Activated T-cell treated with anti-CD3 and anti-CD28 coated beads for 24 hours (primary cell): ENCODE results near the gene ZNF91.
"Not testable (repeated sequence)": the region's sequence is repeated elsewhere in the genome, so short reads cannot be mapped to it uniquely, and the experiment has no call there.

Experiments
- DNase-seq: peaks from one replicate; pipeline ENCODE4 v3.0.0-alpha.2; 2020; ENCODE audit warnings: low read depth

ZNF91 gene

DNA sequence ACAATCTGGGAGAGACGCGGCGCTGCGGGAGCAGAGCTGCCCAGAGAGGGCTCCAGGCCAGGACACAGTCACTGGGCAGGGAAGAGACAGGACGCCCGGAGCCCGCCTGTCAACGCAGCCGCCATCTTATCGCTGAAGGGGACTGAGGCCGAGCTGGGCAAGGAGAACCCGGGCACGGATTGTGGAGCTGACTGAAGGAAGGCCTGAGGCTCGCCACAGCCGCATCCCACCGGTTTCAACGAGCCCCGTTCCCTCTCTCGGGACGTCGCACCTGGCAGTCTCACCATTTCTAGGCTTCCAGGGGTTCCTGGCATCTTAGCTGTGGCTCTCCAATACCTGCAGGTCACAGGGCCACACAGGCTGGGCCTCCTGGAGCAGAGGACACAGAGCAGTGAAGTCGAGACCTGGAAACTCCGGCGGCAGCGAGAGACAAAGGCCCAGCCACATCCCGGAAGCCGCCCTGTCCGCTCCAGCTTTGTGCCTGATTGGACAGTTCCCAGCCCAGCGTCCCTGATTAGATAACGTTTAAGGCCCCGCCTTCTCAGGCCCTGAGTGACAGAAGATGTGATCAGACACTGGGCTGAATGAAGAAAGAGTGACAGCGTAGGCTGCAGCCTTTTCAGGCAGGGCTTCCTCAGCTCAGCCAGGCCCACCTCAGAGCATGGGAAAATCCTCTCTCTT is at the start of gene ZNF91:
TSS of gene ZNF91 (minus strand) at position 431 of the 681 bp plus-strand sequence. CDS start at position 314, 117 bp downstream.
- DNase-seq = peak; percentile 91

DNA sequence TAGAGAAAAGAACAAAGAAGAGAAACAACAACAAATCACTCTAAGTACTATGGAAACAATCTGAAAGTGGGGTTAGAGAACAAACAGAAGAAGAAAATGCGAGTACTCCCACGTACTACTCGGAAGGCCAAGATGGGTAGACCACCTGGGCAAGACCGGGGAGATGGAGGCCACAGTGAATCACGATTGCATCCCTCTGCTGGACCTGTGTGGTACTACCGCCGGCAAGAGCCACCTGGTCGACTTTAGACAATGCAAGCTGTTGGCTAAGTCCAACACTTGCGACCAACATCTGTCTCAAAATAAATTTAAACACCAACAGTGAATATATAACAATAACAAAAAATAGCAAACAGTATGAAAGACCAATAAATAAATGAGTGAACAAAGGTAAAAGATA is 45.5 kb upstream of the ZNF91 start:
- DNase-seq = no peak

GRCh38 chr19:23440207-23440606 is 44.9 kb upstream of the ZNF91 start:
- DNase-seq = no peak

DNA sequence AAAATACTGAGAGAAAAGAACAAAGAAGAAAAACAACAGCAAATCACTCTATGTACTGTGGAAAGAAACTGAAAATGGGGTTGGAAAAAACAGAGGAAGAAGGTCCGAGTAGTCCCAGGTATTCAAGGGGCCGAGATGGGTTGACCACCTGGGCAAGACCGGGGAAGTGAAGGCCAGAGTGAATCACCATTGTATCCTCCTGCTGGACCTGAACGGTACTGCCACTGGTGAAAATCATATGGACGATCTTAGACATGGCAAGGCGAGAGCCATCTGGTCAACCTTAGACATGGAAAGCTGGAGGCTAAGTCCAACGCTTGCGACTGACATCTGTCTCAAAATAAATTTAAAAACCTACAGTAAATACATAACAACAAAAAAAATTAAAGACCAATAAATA is 44.4 kb upstream of the ZNF91 start:
- DNase-seq = no peak

GRCh38 chr19:23437901-23438300 is 42.6 kb upstream of the ZNF91 start:
- DNase-seq = no peak

GRCh38 chr19:23436944-23437343 is 41.7 kb upstream of the ZNF91 start:
- DNase-seq = no peak

GRCh38 chr19:23436318-23436717 is 41.0 kb upstream of the ZNF91 start:
- no peak for DNase-seq

- no peak for DNase-seq
Measured at GRCh38 chr19:23420824-23421223, 25.6 kb upstream of the ZNF91 start.

DNA sequence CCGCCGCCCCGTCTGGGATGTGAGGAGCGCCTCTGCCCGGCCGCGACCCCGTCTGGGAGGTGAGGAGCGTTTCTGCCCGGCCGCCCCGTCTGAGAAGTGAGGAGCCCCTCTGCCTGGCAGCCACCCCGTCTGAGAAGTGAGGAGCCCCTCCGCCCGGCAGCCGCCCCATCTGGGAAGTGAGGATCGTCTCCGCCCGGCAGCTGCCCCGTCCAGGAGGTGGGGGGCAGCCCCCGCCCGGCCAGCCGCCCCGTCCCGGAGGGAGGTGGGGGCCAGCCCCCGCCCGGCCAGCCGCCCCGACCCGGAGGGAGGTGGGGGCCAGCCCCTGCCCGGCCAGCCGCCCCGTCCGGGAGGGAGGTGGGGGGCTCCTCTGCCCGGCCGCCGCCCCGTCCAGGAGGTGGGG is 24.0 kb upstream of the ZNF91 start:
- not testable (repeated sequence) for DNase-seq

DNA sequence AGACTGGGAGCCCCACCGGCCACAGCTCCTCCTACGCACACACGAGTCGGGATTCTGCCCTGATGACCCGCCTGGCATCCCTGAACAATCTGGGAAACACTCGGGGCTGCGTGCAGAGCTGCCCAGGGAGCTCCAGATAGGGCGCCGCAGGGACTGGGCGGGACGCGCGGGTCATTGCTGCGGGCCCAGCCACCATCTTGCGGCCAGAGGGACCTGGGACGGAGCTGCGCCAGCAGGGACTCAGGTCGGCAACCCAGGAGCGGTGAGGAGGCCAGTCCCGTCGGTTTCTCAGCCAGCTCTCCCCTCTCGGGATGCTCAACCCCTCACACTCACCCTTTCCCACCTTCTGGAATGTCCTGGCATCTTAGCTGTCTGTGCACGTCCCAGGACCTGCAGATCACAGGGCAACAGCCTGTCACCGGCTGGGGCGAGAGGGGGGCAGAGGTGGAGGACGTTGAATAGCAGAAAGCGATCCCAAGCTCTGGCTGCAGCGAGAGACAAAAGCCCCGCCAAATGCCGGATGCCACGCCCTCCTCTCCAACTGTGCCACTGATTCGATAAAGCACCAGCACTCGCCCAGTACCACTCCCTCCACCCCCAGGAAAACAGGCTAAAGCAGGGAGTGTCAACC is 20.4 kb upstream of the ZNF91 start:
- DNase-seq = no peak

- no peak for DNase-seq
Measured at GRCh38 chr19:23415034-23415433, 19.8 kb upstream of the ZNF91 start.

GRCh38 chr19:23410155-23410554 is 14.9 kb upstream of the ZNF91 start:
- DNase-seq = no peak

DNA sequence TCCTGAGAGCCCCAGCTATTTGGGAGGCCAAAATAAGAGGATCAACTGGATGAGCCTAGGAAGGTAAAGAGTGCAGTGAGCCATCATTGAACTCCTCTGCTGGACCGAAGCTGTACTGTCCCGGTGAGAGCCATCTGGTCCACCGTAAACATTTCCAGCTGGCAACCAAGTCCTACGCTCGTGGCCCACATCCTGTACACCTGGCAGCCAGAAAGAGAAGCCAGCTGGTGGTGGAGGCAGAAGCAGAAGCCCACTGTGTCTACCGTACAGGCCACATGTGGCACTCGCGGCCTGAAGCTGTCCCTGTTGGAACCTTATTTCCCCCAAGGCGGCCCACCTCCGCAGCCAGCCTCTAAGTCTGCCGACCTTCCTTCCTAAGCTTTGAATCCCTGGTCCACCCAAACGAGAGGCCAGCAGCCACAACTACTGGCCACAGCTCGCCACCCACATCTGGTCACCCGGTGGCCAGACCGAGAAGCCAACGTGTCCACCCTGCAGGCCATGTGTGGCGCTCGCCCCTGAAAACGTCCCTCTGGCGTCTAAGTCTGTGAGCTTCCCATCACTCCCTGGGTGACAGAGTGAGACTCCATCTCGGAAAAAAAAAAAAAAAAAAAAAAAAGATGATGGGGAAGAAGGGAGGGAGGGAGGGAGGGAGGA is 14.2 kb upstream of the ZNF91 start:
- no peak for DNase-seq

DNA sequence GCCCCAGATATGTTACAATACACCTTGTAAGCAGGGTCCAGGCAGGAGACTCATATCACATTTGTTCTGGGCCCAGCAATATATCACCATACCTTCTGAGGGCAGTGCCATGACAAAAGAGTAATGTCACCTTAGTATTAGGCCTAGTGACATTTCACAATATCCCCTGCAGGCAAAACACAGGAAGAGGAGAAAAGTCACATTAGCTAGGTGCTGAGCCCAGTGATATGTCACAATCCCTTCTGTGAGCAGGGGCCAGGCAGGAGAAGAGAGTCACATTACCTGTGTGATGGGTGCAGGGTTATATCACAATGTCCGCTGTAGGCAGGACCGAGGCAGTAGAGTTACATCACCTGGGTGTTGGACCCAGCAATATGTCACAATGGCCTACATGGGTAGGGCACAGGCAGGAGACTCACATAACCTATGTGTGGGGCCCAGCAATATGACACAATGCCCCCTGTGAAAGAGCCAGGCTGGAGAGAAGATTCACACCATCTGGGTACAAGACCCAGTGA is 12.4 kb upstream of the ZNF91 start:
- DNase-seq = no peak

DNA sequence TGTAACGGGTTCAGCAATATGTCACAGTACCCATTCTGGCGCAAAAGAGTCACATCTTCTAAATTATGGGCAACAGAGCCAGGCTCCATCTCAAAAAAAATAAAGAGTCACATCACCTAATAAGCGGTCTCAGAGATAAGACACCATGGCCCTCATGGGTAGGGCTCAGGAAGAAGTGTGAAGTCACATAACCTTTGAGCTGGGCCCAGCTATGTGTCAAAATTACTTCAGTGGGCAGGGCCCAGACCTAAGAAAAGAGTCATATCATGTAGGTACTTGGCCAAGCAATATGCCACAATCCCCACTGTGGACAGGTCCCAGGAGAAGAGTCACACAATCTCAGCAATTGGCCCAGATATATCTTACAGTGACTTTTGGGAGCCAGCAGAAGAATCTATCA is 11.4 kb upstream of the ZNF91 start:
- no peak for DNase-seq

- no peak for DNase-seq
Measured at GRCh38 chr19:23406091-23406490, 10.8 kb upstream of the ZNF91 start.

- no peak for DNase-seq
Measured at GRCh38 chr19:23404676-23405075, 9.4 kb upstream of the ZNF91 start.

GRCh38 chr19:23403581-23404324 is 8.5 kb upstream of the ZNF91 start:
- no peak for DNase-seq

DNA sequence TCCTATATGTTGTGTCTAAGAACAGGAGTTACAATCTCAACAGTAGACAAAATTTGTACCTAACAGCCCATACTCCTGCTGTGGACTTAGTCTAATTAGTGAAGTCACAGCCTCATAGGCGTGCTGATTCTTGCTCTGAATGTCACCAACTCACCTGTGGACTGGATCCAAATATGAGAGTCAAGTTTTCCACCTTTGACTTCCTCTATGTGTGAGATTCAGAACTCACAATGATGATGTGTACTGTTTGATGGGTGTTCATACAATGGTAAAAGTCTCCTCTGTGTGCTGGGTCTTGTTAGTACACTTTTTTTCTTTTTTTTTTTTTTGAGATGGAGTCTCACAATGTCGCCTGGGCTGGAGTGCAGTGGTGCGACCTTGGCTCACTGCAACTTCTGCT is 7.8 kb upstream of the ZNF91 start:
- no peak for DNase-seq

DNA sequence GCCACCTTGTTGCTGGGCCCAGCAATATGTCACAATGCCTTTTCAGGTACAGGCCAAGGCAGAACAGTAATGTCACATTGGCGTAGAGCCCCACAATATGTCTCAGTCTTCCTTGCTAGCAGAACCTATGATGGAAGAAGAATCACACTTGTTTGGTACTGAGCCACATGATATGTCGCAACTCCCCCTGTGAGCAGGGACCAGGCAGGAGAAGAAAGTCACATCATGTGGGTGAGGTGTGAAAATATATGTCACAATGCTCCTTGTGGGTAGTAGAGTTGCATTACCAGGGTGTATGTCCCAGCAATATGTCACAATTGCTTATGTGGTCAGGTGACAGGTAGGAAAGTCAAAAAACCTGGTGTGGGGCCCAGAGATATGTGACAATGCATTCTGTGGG is 7.1 kb upstream of the ZNF91 start:
- no peak for DNase-seq

DNA sequence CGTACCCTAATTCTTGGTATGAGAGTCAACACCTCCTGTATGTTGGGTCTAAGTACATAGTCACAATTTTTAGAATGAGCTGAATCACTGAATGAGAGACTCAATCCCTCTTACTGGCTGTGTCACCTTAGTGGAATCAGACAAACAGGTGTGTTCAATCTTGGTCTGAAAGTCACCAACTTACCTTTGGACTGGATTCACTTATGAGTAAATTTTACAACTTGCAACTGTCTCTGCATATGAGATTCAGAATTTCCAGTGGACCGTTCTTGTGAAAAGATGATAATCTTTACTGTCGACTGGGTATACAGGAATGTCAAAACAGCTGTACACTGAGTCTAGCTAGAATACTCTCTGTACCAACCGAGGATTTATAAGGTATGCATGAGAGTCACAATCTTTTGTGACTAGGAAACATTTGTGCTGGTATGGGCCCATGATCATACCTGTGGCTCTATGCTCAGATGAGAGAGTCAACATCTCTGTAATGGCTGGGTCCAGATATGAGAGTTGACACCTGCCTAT is 5.9 kb upstream of the ZNF91 start:
- DNase-seq = no peak

- no peak for DNase-seq
Measured at GRCh38 chr19:23399443-23399842, 4.2 kb upstream of the ZNF91 start.
